Measurements from ENCODE around the gene APEX1. TPM values are rescaled to one million over a fixed set of nuclear protein-coding genes. Genes with fewer than 3 reads are reported as not detected.

Gene APEX1
- total and polyA plus RNA-seq, 2 of the 8 experiments (the other 6 are each of a cell fraction or from before 2014, with no cell fraction given): 384 to 700 TPM

- TF ChIP-seq ATF2 (IDR thresholded peaks at IDR 0.05; ENCODE audit: low read length) (peak; percentile 22; the same call in 1 of the 2 replicates), GABPA (IDR thresholded peaks at IDR 0.05; ENCODE audit: borderline replicate concordance, insufficient read depth, low read length) (no peak), EZH2 (IDR thresholded peaks at IDR 0.05; ENCODE audit: low read depth, low read length, severe bottlenecking) (no peak), EP300 (IDR thresholded peaks at IDR 0.05; ENCODE audit: borderline replicate concordance in 1 of 2, low read depth in 2 of 2, low read length in 2 of 2) (no peak), RAD21 (IDR thresholded peaks at IDR 0.05 in 1 of 2, conservative IDR thresholded peaks at IDR 0.05 in 1 of 2; ENCODE audit: low read depth in 2 of 2, low read length in 2 of 2) (peak; percentile 5 to 13; a peak in 2 of 4 replicates), TAF1 (IDR thresholded peaks at IDR 0.05; ENCODE audit: low read depth, low read length) (peak; percentile 89), TCF12 (IDR thresholded peaks at IDR 0.05; ENCODE audit: low read depth, low read length) (no peak), BCL11A (IDR thresholded peaks at IDR 0.05; ENCODE audit: low read depth in 2 of 2, low read length in 2 of 2) (no peak), HDAC6 (IDR thresholded peaks at IDR 0.05; ENCODE audit: low read depth, low read length) (no peak), JUND (IDR thresholded peaks at IDR 0.05; ENCODE audit: low read length) (peak; percentile 13; the same call in 1 of the 2 replicates), SUZ12 (IDR thresholded peaks at IDR 0.05; ENCODE audit: low read length) (no peak), TBP (IDR thresholded peaks at IDR 0.05; ENCODE audit: low read depth, low read length) (peak; percentile 89), POU5F1 (IDR thresholded peaks at IDR 0.05; ENCODE audit: low read depth, low read length) (no peak), KDM5A (IDR thresholded peaks at IDR 0.05; ENCODE audit: low read length) (0 out of 2 replicates have a peak, but pooled peaks have one; percentile 53), YY1 (IDR thresholded peaks at IDR 0.05; ENCODE audit: low read depth, low read length) (peak; percentile 78; the same call in 1 of the 2 replicates), BACH1 (IDR thresholded peaks at IDR 0.05; ENCODE audit: low read length) (no peak), FOSL1 (IDR thresholded peaks at IDR 0.05; ENCODE audit: insufficient read depth, low read depth, low read length) (no peak), SP1 (IDR thresholded peaks at IDR 0.05; ENCODE audit: low read depth, low read length) (0 out of 2 replicates have a peak, but pooled peaks have one; percentile 2), RXRA (IDR thresholded peaks at IDR 0.05; ENCODE audit: insufficient read depth, low read depth, low read length) (no peak), CEBPB (IDR thresholded peaks at IDR 0.05; ENCODE audit: low read depth, low read length) (no peak), ASH2L (IDR thresholded peaks at IDR 0.05; ENCODE audit: low read length) (peak; percentile 82)
- TF ChIP-seq, protein P1, sequence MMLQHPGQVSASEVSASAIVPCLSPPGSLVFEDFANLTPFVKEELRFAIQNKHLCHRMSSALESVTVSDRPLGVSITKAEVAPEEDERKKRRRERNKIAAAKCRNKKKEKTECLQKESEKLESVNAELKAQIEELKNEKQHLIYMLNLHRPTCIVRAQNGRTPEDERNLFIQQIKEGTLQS (IDR thresholded peaks at IDR 0.05; ENCODE audit: insufficient read depth, low read depth, low read length): peak; percentile 98
These were observed at the start of gene APEX1, which contains the start of gene OSGEP (continued) for GRCh38 chr14:20454516-20455354.
